Endothelial cell of hepatic sinusoid (primary cell): ENCODE data around the gene PSMD13.
"Not testable (repeated sequence)": the region's sequence is repeated elsewhere in the genome, so short reads cannot be mapped to it uniquely, and the experiment has no call there.

Experiments used
- in situ Hi-C: cut with HindIII; loops from 2 replicates; pipeline ENCODE4 v1.10.0; 2017; ENCODE audit warnings: low sequenced_read_pairs

The PSMD13 gene

DNA sequence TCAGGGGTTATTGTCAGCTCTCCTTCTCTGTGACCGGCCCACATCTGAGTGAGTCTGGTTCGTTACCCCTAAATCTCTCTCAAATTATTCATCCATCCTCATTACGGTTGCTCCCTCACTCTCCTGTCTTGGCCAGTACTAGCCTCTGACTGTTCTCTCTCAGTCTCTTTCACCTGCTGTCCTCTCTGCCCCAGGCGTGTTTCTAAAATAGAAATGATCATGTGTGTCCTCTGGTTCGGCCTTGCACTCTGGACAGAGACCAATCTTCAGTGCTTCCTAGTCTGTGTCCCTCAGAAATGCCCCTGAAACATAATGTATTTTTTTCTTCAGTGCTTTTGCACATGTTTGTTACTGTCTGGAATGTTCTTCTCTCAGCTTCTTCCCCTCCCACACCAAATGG lies 4.9 kb downstream of the PSMD13 start:
- in situ Hi-C loops: no loop called here

- in situ Hi-C loops: no loop called here
Observed at GRCh38 chr11:244376-244775, 7.6 kb downstream of the PSMD13 start.

GRCh38 chr11:249062-249461 lies 12.3 kb downstream of the PSMD13 start:
- in situ Hi-C loops: no loop called here

GRCh38 chr11:250274-250673 lies 13.5 kb downstream of the PSMD13 start:
- in situ Hi-C loops: loop anchor here (5.0 kb wide), 4 partner anchors 57 to 202 kb away; partner anchors contain the start of genes IFITM2 and PTDSS2

DNA sequence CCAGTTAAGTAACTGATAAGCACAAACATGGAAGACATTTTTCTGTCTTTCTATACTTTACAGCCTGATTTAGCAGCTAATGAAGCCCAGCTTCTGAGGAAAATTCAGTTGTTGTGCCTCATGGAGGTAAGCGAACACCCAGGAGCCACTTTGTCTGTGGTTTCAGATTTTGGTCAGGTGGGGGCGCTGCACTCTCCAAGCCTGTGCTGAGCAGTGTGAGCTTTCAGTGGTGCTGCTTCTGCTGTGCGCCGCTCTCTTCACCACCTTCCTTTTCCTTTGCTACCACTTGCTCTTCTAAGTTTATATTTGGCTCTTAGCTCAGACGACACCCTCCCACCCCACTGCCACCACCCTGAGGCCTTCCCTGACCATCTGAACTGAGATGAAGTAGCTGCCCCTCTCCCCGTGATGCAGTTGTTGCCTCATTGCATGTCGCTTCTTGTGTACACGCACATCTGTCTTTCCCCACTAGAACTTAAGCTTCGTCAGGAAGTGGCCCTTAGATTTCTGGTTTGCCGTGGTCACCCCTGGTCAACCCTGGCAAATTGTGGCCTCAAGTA lies 14.0 kb downstream of the PSMD13 start:
- in situ Hi-C loops: loop anchor here (5.0 kb wide), 4 partner anchors 56 to 201 kb away; partner anchors contain the start of genes IFITM2 and PTDSS2

DNA sequence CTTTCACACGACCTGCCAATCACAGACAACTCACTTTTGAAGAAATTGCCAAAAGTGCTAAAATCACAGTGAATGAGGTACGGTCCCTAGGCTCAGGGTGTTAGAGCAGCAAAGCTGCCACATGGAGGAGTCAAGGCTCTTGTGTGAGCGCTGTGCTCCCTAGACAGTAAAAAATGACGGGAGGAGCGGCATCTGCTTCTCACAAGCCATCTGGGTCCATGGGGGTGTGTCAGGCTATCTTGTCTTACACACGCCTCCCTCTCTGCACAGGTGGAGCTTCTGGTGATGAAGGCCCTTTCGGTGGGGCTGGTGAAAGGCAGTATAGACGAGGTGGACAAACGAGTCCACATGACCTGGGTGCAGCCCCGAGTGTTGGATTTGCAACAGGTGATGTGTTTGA lies 14.8 kb downstream of the PSMD13 start:
- in situ Hi-C loops: loop anchor here (5.0 kb wide), 4 partner anchors 56 to 201 kb away; partner anchors contain the start of genes IFITM2 and PTDSS2

DNA sequence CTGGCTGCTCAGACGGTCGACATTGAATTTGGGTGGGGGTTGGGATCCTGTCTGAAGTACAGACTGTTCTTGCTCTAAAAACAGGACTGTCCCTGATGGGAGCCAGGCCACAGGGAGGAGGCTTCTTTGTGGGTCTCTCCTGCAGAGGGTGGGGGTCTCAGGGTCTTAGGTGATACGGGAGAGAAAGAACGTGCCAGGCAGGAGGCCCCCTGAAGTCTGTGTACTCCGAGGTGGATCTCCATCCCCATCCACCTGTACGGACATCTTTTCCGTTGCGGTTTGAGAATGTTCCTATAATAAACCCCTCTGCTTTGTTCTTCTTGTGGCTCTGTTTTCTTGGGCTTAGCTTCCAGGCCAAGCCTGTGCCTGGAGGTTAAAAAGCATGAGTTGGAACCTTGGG lies 15.9 kb downstream of the PSMD13 start:
- in situ Hi-C loops: loop anchor here (5.0 kb wide), 4 partner anchors 55 to 200 kb away; partner anchors contain the start of genes IFITM2 and PTDSS2

DNA sequence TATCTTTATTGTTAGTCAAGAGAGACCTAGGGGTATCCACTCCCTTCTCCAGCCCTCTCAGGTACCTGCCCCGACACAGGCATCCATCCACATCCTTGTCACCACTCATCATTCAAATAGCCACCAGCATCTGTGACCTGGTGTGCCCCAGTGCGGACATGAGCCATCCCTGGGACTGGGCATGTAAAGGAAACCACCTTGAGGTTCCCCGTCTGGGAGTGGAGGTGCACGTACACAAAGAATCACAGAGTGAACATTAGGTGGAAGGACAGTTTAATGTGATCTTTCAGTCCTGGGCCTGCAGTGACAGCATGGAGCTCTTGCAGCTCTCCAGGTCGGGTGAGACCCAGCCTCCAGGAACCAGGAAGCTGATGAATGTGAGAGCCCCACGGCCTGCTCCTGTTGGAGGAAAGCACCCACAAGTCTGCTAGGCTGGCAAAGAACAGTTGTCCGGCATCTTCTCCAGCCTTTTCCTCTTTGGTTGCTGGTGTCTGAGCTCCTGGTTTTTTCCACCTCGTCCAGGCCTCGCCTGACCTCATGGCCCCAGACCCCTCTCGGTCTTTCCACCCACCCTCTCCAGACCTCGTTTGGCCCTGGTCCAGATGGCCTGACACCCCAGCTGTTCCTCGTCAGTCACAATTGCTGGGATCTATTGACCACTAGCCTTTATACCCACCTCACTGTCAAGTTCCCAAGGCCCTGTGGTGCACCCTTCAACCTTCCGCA lies 16.5 kb downstream of the PSMD13 start:
- in situ Hi-C loops: loop anchor here (5.0 kb wide), 4 partner anchors 54 to 199 kb away; partner anchors contain the start of genes IFITM2 and PTDSS2

DNA sequence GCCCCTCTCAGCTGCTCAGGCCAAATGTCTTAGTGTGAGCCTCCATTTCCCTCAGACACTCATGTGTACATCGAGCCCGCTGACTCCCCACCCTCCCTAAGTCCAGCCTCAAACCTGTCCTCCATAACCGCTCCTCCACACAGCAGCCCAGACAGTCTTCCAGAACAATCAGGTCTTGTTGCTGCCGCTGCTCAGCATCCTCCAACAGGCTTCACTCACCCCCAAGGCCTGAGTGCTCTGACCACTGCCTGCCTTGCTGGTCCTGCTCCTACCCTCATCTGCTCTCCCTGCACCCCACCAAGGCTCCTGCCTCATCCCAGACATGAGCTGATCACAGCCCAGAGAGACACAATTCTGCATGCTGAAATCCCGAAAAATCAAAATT lies 17.1 kb downstream of the PSMD13 start:
- in situ Hi-C loops: loop anchor here (5.0 kb wide), 4 partner anchors 53 to 198 kb away; partner anchors contain the start of genes IFITM2 and PTDSS2

DNA sequence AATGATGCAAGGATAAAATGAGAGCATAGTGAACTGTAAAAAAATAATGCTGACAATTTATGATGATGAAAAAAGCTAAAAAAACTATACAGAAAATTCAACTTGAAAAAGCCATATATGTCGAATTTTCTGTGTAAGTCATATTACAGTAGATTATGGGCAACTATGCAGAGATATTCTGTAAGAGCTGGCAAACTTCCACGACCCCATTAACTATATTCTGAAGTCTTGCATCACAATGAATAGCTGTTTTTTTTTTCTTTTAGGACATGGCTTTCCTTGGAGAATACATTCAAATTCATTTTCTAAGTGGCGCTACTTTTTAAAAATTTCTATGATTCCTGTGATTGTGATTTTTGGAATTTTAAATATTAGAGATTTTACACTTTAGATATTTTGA lies 18.4 kb downstream of the PSMD13 start:
- in situ Hi-C loops: no loop called here

- in situ Hi-C loops: no loop called here
Observed at GRCh38 chr11:255816-256215, 19.0 kb downstream of the PSMD13 start.

- in situ Hi-C loops: no loop called here
Observed at GRCh38 chr11:256952-257737, 20.4 kb downstream of the PSMD13 start.

GRCh38 chr11:257766-258493 lies 21.2 kb downstream of the PSMD13 start:
- in situ Hi-C loops: no loop called here

- in situ Hi-C loops: no loop called here
Observed at GRCh38 chr11:259413-259812, 22.6 kb downstream of the PSMD13 start.

DNA sequence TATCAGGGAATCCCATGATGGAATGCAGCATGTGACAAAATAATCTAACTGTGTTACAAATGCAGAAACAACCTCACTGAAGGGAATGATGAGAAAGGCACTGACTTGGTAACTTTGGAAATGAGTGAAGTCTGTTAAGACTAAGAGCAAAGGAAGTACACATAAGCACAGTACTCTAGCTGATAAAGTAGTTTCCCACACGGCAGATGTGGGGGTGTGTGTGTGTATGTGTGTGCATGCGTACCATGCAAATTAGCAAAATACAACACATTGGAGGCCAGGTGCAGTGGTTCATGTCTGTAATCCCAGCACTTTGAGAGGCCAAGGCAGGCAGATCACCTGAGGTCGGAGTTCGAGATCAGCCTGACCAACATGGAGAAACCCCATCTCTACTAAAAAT lies 24.8 kb downstream of the PSMD13 start:
- in situ Hi-C loops: no loop called here

- in situ Hi-C loops: no loop called here
Observed at GRCh38 chr11:266676-267439, 30.1 kb downstream of the PSMD13 start.

DNA sequence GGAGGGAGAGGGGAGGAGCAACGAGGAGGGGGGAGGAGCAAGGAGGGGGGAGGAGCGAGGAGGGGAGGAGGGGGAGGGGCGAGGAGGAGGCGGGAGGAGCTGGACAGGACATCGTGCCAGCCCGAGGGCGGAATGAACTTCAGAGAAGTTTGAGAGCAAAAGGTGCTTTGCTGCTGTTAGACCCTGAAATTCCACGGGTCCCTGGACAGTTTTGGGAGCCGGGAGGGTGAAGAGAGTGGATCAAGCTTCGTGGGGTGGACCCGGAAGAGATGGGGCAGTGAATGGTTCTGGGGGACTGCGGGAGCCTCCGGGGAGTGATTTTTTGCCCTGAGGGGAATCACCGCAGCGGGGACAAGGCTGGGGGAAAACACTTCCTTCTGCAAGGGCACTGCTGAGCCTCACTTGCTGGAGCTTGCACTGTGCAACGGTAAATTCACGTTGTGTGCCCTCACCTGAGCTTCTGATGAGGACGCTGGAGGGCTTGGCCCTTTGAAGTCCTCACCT lies 30.8 kb downstream of the PSMD13 start:
- in situ Hi-C loops: no loop called here

DNA sequence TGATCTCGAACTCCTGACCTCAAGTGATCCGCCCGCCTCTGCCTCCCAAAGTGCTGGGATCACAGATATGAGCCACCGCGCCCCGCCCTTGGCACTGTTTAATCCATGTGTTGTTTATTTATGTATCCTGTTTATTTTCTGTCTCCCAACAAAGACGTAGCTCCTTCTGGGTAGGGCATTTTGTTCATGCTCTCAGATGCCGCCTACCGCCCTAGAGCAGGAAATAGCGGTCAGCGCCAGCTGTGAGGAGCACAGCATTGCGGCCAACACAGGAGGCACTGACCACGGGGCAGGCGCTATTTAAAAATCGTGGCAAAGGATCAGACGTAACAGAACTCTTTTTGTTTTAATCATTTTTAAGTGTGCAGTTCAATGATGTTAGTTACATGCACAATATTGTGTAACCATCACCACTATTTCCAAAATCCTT lies 32.0 kb downstream of the PSMD13 start:
- in situ Hi-C loops: not testable (repeated sequence)

- in situ Hi-C loops: no loop called here
Observed at GRCh38 chr11:269146-269890, 32.5 kb downstream of the PSMD13 start.
